ENCODE measurements around the gene SYCP2.

DNA sequence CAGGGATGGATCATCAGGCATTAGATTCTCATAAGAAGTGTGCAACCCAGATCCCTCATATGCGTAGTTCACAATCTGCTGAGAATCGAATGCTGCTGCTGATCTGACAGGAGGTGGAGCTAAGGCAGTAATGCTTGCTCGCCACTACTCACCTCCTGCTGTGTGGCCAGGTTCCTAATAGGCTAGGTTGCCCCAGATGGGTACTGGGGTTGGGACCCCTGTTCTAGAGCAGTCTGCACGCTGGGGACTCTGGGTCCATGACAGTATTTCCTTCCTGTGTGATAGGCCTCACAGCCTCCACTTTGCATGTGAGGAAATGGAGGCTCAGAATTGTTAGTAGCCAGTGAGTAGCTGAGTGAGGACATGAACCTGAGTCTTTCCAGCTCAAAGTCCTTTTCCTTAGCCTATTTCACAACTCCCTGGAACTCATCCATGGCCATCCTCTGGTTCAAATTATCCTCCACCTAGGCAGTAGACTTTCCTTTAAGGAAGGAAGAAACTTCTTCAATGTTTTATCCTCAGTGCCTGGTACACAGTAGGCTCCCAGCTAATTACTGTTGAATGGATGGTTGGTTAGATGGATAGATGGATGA, 117.2 kb downstream of the SYCP2 start:
- TF ChIP-seq, protein P1, sequence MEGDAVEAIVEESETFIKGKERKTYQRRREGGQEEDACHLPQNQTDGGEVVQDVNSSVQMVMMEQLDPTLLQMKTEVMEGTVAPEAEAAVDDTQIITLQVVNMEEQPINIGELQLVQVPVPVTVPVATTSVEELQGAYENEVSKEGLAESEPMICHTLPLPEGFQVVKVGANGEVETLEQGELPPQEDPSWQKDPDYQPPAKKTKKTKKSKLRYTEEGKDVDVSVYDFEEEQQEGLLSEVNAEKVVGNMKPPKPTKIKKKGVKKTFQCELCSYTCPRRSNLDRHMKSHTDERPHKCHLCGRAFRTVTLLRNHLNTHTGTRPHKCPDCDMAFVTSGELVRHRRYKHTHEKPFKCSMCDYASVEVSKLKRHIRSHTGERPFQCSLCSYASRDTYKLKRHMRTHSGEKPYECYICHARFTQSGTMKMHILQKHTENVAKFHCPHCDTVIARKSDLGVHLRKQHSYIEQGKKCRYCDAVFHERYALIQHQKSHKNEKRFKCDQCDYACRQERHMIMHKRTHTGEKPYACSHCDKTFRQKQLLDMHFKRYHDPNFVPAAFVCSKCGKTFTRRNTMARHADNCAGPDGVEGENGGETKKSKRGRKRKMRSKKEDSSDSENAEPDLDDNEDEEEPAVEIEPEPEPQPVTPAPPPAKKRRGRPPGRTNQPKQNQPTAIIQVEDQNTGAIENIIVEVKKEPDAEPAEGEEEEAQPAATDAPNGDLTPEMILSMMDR (conservative IDR thresholded peaks at IDR 0.05 in 1 of 2, IDR thresholded peaks at IDR 0.05 in 1 of 2; ENCODE audit: low read depth in 1 of 2, low read length in 2 of 2), result no peak
- no peak for TF ChIP-seq EZH2 (IDR thresholded peaks at IDR 0.05; ENCODE audit: low read length, missing control alignments)

Measured in fibroblast of lung (primary cell).